ENCODE data around the gene TNC. TPM values are rescaled to one million over a fixed set of nuclear protein-coding genes. Genes with fewer than 3 reads are reported as not detected.
A peak's percentile ranks its signal among the peaks of the same experiment; 100 is the strongest.

The TNC gene
- total RNA-seq, 2 donors from 2014 or later = 3.0 to 43.8 TPM

GRCh38 chr9:115000217-115000639 is 117.7 kb downstream of the TNC start:
- no peak for DNase-seq
- no peak for ATAC-seq
- intact Hi-C loops (cut with DNase I, micrococcal nuclease) = no loop called here

GRCh38 chr9:114998326-114998725 is 119.6 kb downstream of the TNC start:
- DNase-seq (no peak), ATAC-seq (no peak)
- intact Hi-C loops (cut with DNase I, micrococcal nuclease) = loop anchor here in 1 of 2 donors (10.0 kb wide), 1 partner anchor 64 kb away; the partner anchor contains the start of gene TNFSF8

- DNase-seq (no peak), ATAC-seq (no peak)
- intact Hi-C loops (cut with DNase I, micrococcal nuclease) = loop anchor here in 1 of 2 donors (10.0 kb wide), 1 partner anchor 61 kb away; the partner anchor contains the start of gene TNFSF8
Measured at GRCh38 chr9:114995681-114996221, 122.2 kb downstream of the TNC start.

GRCh38 chr9:114994768-114995167 is 123.2 kb downstream of the TNC start:
- DNase-seq (no peak), ATAC-seq (no peak)
- intact Hi-C loops (cut with DNase I, micrococcal nuclease) = loop anchor here in 1 of 2 donors (10.0 kb wide), 1 partner anchor 60 kb away; the partner anchor contains the start of gene TNFSF8

GRCh38 chr9:114991861-114992260 is 126.1 kb downstream of the TNC start:
- intact Hi-C loops (cut with DNase I, micrococcal nuclease) = loop anchor here in 1 of 2 donors (10.0 kb wide), 1 partner anchor 57 kb away; the partner anchor contains the start of gene TNFSF8
- DNase-seq (no peak), ATAC-seq (no peak)

GRCh38 chr9:114990901-114991300 is 127.1 kb downstream of the TNC start:
- intact Hi-C loops (cut with DNase I, micrococcal nuclease) = loop anchor here in 1 of 2 donors (10.0 kb wide), 1 partner anchor 56 kb away; the partner anchor contains the start of gene TNFSF8
- ATAC-seq (no peak), DNase-seq (no peak)

GRCh38 chr9:114989600-114990410 is 128.2 kb downstream of the TNC start:
- ATAC-seq = no peak
- DNase-seq = no peak
- intact Hi-C loops (cut with DNase I, micrococcal nuclease) = loop anchor here in 1 of 2 donors (10.0 kb wide), 1 partner anchor 55 kb away; the partner anchor contains the start of gene TNFSF8

GRCh38 chr9:114988962-114989599 is 128.9 kb downstream of the TNC start:
- DNase-seq (no peak), ATAC-seq (no peak)
- intact Hi-C loops (cut with DNase I, micrococcal nuclease) = no loop called here

GRCh38 chr9:114987116-114987515 is 130.8 kb downstream of the TNC start:
- no peak for DNase-seq
- no peak for ATAC-seq
- intact Hi-C loops (cut with DNase I, micrococcal nuclease) = no loop called here

- DNase-seq = no peak
- intact Hi-C loops (cut with DNase I, micrococcal nuclease) = no loop called here
- no peak for ATAC-seq
Measured at GRCh38 chr9:114985959-114986501, 131.9 kb downstream of the TNC start.

GRCh38 chr9:114981063-114981462 is 136.9 kb downstream of the TNC start:
- intact Hi-C loops (cut with DNase I, micrococcal nuclease) = no loop called here
- peak; percentile 99 for ATAC-seq
- DNase-seq = no peak

- ATAC-seq (no peak), DNase-seq (no peak)
- intact Hi-C loops (cut with DNase I, micrococcal nuclease) = no loop called here
Measured at GRCh38 chr9:114973216-114973615, 144.7 kb downstream of the TNC start.

GRCh38 chr9:114972510-114973136 is 145.3 kb downstream of the TNC start:
- intact Hi-C loops (cut with DNase I, micrococcal nuclease) = no loop called here
- DNase-seq = no peak
- ATAC-seq = no peak

Other genes with a start within 250 kb of the TNC start
- gene TNFSF8, start 187.6 kb downstream of the TNC start, total RNA-seq = 1 to 10 TPM in 1 of 2 donors, under 1 TPM in 1; 0.24 to 1.0 TPM